Measurements from ENCODE around the gene RELT.

DNA sequence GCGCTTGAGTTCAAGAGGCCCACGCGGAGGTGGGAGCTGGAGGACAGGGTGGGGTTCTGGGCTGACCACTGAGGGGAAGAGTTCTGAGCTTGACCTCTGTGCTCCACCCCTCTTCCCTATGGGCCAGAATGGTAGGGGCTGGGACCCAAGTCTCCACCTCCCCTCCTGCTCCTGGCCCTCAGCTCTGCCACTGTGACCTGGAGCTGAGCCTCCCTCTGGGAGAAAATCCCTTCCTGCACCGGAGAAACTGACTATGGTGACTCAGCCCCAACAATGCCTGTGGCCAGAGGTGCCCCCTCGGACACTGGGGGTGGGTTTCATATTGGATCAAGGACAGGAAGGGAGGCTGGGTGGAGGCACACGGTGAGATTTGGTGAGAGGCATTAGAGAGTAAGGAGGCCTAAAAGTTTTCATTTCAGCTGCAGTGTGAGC lies 23.0 kb downstream of the RELT start:
- no peak for TF ChIP-seq CTCF (IDR thresholded peaks at IDR 0.05; ENCODE audit: low read length)
- TF ChIP-seq EZH2phosphoT487 (IDR thresholded peaks at IDR 0.05; ENCODE audit: low read length): no peak
- no peak for TF ChIP-seq EZH2 (optimal IDR thresholded peaks at IDR 0.05; ENCODE audit: low read depth, low read length)

Data from MM.1S (cell line).